NCI-H748 (cell line): ENCODE results near the gene MSTN.
"Not testable (repeated sequence)": the region's sequence is repeated elsewhere in the genome, so short reads cannot be mapped to it uniquely, and the experiment has no call there.

Experiments used
- DNase-seq: peaks from one replicate; lab custom pipeline; 2025; ENCODE audit not compliant: unreplicated experiment; lab: John Stamatoyannopoulos, UW

MSTN gene

DNA sequence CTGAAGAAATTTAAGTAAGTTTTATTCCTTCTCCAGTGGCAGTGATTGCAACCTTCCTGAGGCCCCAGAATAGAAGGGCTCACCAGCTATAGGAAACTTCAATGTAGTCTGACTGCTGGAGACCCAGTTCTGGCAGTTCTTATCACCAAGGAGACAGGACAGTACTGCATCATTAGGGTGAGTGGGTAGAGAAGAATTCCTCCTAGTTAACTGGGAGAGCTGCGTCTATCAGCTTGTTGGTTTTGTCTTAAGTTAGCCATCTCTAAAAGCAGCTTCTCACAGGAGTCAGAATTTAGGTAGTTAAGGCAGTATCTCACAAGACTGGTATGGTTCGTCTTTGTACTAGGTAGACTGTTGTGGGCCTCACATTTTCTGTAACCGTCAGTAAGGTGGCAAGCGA, 3.3 kb upstream of the MSTN start:
- DNase-seq: peak; percentile 18

GRCh38 chr2:190063624-190064023, 1.1 kb upstream of the MSTN start:
- DNase-seq: no peak

DNA sequence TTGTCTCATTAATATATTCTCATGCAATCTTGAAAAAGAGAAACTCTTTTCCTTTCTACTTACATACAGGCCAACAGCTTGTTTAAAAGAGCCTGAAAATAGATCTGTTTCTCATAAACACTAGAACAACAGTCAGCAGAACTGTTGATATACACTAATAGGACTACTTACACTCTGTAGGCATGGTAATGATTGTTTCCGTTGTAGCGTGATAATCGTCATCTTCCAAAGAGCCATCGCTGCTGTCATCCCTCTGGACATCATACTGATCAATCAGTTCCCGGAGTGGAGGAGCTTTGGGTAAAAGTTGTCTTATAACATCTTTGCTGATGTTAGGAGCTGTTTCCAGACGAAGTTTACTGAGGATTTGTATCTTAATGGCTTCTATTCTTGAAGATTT, 476 bp downstream of the MSTN start:
- peak; percentile 66 for DNase-seq

- no peak for DNase-seq
Measured at GRCh38 chr2:190060626-190061025, 1.9 kb downstream of the MSTN start.

- no peak for DNase-seq
Measured at GRCh38 chr2:190060019-190060418, 2.5 kb downstream of the MSTN start.

DNA sequence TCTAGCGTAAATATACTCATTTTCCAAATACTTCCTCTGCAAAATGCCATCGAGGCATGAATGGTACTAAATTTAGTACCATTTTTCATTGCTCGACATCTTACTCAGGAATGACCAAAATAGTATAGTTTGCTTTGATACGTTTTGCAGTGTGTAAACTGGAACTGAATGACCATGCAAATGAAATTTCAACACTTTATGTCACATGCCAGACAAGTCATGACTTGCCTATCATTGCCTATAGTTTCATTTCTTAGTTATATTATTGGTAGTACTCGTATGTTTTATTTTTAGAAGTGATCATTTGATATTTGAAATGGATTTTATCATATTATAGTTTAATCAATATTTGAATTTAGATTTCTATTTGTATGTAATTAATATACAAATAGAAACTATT, 9.1 kb downstream of the MSTN start:
- DNase-seq: no peak

GRCh38 chr2:190052307-190052706, 10.2 kb downstream of the MSTN start:
- DNase-seq: no peak

- DNase-seq: no peak
Measured at GRCh38 chr2:190051223-190051622, 11.3 kb downstream of the MSTN start.

- peak; percentile 17 for DNase-seq
Measured at GRCh38 chr2:190050001-190050400, 12.5 kb downstream of the MSTN start.

- no peak for DNase-seq
Measured at GRCh38 chr2:190044866-190045265, 17.7 kb downstream of the MSTN start.

- no peak for DNase-seq
Measured at GRCh38 chr2:190043441-190043840, 19.1 kb downstream of the MSTN start.

DNA sequence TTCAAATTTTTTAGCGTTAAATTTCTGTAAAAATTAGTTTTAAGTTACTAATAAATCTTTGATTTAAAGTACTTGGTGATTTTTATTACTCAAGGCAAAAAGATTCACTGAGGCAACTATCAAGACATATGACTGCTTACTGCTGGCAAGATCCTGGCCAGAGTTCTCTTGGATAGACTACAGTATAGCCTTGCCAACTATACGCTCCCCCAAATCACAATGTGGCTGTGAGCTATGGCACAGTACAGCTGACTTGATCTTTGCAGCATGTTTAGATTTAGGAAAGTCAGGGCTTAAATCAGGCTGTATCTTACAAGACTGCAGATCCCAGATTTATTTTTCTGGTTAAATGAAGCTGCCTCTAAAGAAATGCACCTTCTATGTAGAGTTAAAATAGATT, 26.5 kb downstream of the MSTN start:
- no peak for DNase-seq

GRCh38 chr2:190034417-190034816, 28.1 kb downstream of the MSTN start:
- DNase-seq: not testable (repeated sequence)

GRCh38 chr2:190031969-190032618, 30.4 kb downstream of the MSTN start:
- DNase-seq: peak; percentile 88

- peak; percentile 86 for DNase-seq
Measured at GRCh38 chr2:190023860-190024259, 38.7 kb downstream of the MSTN start.

DNA sequence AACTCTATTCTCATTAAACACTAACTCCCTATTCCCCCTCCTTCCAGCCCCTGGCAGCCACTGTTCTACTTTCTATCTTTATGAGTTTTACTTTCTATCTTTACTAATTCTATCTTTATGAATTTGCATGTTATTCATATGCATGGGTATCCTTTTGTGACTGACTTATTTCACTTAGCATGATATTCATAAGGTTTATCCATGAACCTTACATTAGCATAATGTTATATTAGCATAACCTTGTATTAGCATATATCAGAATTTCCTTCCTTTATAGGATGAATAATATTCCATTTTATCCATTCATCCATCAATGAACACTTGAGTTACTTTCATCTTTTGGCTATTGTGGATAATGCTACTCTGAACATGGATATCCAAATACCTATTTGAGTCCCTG, 41.8 kb downstream of the MSTN start:
- DNase-seq: no peak

GRCh38 chr2:190017837-190018236, 44.7 kb downstream of the MSTN start:
- no peak for DNase-seq

- not testable (repeated sequence) for DNase-seq
Measured at GRCh38 chr2:190015969-190016368, 46.6 kb downstream of the MSTN start.
